HG03558 (cell line): Measurements from ENCODE around the gene PLA2G4D.
"Not testable (repeated sequence)": the region's sequence is repeated elsewhere in the genome, so short reads cannot be mapped to it uniquely, and the experiment has no call there.

Source experiments
- ATAC-seq: cut with Tn5 transposase; IDR thresholded peaks from one replicate; pipeline ENCODE4 v1.9.1; 2021; ENCODE audit warnings: moderate number of reproducible peaks; ENCODE audit not compliant: unreplicated experiment; ENCODE audit errors: extremely low read depth

PLA2G4D gene

GRCh38 chr15:42092398-42093318, 1.7 kb downstream of the PLA2G4D start:
- no peak for ATAC-seq

- ATAC-seq: not testable (repeated sequence)
Measured at GRCh38 chr15:42091753-42092397, 2.5 kb downstream of the PLA2G4D start.

GRCh38 chr15:42090781-42091180, 3.6 kb downstream of the PLA2G4D start:
- no peak for ATAC-seq

- ATAC-seq: no peak
Measured at GRCh38 chr15:42090370-42090769, 4.0 kb downstream of the PLA2G4D start.

- no peak for ATAC-seq
Measured at GRCh38 chr15:42089942-42090341, 4.4 kb downstream of the PLA2G4D start.

GRCh38 chr15:42088801-42089640, 5.3 kb downstream of the PLA2G4D start:
- ATAC-seq: no peak

- no peak for ATAC-seq
Measured at GRCh38 chr15:42087926-42088800, 6.2 kb downstream of the PLA2G4D start.

GRCh38 chr15:42087460-42087859, 6.9 kb downstream of the PLA2G4D start:
- no peak for ATAC-seq

GRCh38 chr15:42085721-42086120, 8.6 kb downstream of the PLA2G4D start:
- ATAC-seq: no peak

- no peak for ATAC-seq
Measured at GRCh38 chr15:42085236-42085605, 9.1 kb downstream of the PLA2G4D start.

- ATAC-seq: no peak
Measured at GRCh38 chr15:42084465-42085235, 9.7 kb downstream of the PLA2G4D start.

GRCh38 chr15:42083916-42084315, 10.4 kb downstream of the PLA2G4D start:
- ATAC-seq: no peak

- no peak for ATAC-seq
Measured at GRCh38 chr15:42083605-42083908, 10.8 kb downstream of the PLA2G4D start.

- ATAC-seq: no peak
Measured at GRCh38 chr15:42082823-42083604, 11.3 kb downstream of the PLA2G4D start.

GRCh38 chr15:42082141-42082540, 12.2 kb downstream of the PLA2G4D start:
- ATAC-seq: no peak

- no peak for ATAC-seq
Measured at GRCh38 chr15:42080919-42081830, 13.2 kb downstream of the PLA2G4D start.

- ATAC-seq: no peak
Measured at GRCh38 chr15:42080186-42080918, 14.0 kb downstream of the PLA2G4D start.
